Skeletal muscle cell (primary cell): Measurements from ENCODE around the gene CFAP92.

ENCODE experiments used
- DNase-seq: peaks from one replicate; pipeline ENCODE4 v3.0.0-alpha.2; 2010; ENCODE audit warnings: low read depth
- H3K4me3 ChIP-seq: 2 replicates; pipeline ENCODE4 v1.5.1; 2011; ENCODE audit warnings: low read depth, mild to moderate bottlenecking, control low read depth, low read length, moderate library complexity

The CFAP92 gene, protein sequence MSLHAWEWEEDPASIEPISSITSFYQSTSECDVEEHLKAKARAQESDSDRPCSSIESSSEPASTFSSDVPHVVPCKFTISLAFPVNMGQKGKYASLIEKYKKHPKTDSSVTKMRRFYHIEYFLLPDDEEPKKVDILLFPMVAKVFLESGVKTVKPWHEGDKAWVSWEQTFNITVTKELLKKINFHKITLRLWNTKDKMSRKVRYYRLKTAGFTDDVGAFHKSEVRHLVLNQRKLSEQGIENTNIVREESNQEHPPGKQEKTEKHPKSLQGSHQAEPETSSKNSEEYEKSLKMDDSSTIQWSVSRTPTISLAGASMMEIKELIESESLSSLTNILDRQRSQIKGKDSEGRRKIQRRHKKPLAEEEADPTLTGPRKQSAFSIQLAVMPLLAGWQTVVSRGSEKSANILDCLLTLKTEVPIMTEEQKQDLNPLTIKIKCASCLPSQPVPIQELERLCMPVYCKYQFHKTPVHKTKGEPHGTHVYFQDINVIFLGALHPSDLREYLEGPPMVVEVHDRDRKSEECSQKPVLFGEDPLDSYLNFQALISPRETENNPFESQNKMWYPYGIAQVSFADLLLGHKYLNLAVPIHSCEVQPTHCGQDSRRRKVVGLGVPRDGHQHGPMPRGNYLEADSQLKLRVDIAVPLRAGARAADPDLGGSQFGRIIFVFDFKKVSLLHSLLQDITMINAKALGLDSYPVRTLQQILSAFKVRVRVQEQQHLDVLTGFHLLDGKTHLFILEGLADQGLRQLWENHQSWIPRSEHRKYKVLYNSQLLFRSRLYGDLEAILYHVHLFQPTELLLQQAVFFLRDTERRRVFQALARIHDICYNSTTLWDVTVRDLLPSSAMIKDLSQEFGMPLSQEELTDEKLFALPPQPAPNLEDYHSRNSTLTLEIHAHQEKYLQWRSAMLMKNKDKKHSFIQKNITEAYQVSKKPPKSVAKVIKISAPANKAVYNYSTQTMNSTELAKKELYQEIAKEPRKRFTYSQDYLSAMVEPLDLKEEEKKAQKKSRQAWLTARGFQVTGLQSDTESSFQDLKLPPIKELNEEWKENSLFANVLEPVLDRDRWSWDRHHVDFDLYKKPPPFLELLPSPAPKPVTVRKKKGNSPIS

GRCh38 chr3:128993461-128994172 is at the start of gene CFAP92:
Gene CFAP92, minus strand, starts transcription at chr3:128994076. Its CDS starts 772 bp downstream, at chr3:128993304.
- peak within 1 kb of the TSS; percentile 45 for H3K4me3 ChIP-seq
- peak; percentile 15 for DNase-seq

GRCh38 chr3:129040579-129041300 is 46.9 kb upstream of the CFAP92 start:
- no peak overlapping the region for H3K4me3 ChIP-seq
- no peak for DNase-seq

DNA sequence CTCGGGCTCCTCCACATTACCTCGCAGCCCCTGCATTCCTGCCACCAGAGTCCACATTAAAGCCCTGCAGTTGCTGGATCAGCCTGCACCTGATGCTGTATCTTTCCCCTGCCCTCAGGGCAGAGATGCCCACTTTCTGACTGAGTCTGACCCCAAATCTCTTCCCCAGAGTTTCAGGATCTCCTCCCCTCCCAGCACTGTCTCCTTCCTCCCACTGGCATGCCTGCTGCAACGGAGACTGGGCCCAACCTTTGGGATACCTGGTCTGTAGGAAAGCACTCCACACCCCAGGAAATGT is 46.1 kb upstream of the CFAP92 start:
- no peak overlapping the region for H3K4me3 ChIP-seq
- no peak for DNase-seq

- no peak overlapping the region for H3K4me3 ChIP-seq
- peak; percentile 30 for DNase-seq
Observed at GRCh38 chr3:129039271-129040038, 45.6 kb upstream of the CFAP92 start.

GRCh38 chr3:129038121-129038855 is 44.4 kb upstream of the CFAP92 start:
- DNase-seq, result no peak
- H3K4me3 ChIP-seq, result no peak overlapping the region

- no peak for DNase-seq
- no peak overlapping the region for H3K4me3 ChIP-seq
Observed at GRCh38 chr3:129037093-129037419, 43.2 kb upstream of the CFAP92 start.

GRCh38 chr3:129036222-129037092 is 42.6 kb upstream of the CFAP92 start:
- H3K4me3 ChIP-seq, result no peak overlapping the region
- no peak for DNase-seq

DNA sequence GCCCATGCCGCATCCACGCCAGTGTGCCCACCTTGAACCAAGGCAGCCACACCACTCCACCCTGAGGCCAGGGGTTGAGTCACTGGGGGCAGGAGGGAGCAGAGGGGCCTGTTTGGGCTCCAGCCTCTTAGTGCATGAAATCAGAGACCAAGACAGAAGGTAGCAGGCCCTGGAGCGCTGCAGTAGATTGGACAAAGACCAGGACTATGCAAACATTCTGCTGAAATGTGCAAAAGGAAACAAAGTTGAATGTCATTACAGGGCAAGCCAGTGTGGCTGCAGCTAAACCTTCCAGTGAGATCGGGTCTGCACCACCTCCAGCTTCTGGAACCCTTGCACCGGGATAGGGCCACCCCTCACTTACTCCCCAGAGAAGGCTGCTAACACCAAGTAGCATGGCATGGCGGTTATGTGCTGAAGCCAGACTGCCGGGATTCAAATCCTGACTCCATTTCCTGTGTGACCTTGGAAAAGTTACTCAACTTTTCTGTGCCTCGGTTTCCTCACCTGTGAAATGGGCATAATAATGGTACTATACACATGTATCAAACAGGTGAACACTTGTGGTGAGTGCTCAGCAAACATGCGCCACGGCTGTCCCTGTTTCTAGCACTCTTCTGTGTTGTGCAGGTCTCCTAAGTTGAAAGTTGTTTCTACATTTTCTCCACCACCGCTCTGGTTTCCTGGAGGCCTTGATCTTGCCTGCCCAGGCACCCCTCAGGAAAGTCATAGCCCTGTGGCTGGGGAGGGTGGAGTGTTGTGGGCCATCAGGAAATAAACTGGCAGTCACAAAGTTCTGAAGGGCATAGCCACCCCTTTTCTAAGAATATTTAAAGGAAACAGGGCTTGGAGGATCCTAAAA is 41.7 kb upstream of the CFAP92 start:
- no peak for DNase-seq
- H3K4me3 ChIP-seq, result no peak overlapping the region

DNA sequence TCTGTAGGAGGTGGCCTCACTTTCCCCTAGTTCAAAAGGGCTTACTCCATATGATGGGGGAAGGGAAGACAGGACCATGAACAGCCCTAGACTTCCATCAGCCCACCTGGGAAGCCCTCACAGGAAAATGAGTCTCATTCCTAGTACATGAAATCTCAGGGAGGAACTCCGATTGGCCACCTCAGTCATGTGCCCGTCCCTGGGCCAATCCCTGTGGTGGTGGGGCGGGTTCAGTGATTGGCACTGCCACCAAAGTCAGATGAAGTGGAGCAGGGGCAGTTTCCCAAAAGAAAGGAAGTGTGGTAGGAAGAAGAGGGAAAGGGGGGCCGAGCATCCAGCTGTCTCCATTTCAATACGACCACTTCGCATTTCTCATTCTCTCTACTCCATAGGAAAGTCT is 40.8 kb upstream of the CFAP92 start:
- no peak for DNase-seq

DNA sequence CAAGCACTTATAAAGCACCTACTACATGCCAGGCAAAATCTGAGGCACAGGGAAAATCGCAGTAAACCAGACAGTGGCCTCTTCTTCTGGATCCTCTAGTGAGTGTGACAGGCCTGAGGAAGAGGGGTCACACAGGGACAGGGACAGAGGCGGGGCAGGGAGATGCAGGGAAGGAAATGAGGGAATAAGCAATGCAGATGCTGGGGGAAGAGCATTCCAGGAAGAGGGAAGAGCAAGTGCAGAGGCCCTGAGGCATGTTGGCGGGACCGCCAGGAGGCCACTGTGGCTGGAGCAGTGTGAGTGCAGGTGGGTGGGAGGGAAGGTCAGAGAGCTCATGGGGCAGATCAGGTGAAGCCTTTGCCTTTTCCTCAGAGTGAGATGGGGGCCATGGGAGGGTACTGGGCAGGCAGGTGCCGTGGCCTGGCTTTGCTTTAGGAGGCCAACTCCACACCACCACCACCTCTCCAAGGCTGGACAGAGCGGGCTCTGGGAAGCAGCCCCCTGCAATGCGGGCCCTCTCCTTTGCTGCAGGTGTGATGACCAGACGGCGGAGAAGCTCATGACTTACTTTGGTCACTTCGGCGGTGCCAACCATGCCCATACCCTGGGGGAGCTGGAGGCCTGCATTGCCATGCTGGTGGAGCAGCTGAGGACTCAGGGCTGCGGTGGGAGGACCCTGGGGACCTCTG is 39.9 kb upstream of the CFAP92 start:
- DNase-seq, result no peak
- H3K4me3 ChIP-seq, result no peak overlapping the region

More for the DNA sequence above, 40.8 kb upstream of the CFAP92 start:
- no peak overlapping the region for H3K4me3 ChIP-seq

- no peak for DNase-seq
Observed at GRCh38 chr3:129033151-129033550, 39.3 kb upstream of the CFAP92 start.

DNA sequence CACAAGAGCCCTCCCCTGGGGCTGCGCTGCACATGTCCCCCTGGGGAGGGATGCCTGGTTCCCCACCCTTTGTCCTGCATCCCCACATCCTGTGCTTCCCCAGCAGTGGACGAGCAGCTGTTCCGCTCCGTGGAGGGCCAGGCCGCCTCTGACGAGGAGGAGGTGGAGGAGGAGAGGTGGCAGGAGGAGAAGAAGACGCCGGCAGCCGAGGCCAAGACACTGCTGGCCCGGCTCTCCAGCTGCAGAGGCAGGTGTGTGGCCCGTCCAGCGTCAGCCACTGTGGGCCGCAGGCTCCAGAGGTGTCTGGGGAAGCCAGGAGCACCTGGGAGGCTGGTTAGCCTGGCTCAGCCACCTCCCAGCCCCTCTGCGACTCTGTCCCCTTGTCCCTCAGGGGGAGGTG is 38.8 kb upstream of the CFAP92 start:
- no peak for DNase-seq
- no peak overlapping the region for H3K4me3 ChIP-seq

More at GRCh38 chr3:129033151-129033550, 39.3 kb upstream of the CFAP92 start:
- no peak overlapping the region for H3K4me3 ChIP-seq

DNA sequence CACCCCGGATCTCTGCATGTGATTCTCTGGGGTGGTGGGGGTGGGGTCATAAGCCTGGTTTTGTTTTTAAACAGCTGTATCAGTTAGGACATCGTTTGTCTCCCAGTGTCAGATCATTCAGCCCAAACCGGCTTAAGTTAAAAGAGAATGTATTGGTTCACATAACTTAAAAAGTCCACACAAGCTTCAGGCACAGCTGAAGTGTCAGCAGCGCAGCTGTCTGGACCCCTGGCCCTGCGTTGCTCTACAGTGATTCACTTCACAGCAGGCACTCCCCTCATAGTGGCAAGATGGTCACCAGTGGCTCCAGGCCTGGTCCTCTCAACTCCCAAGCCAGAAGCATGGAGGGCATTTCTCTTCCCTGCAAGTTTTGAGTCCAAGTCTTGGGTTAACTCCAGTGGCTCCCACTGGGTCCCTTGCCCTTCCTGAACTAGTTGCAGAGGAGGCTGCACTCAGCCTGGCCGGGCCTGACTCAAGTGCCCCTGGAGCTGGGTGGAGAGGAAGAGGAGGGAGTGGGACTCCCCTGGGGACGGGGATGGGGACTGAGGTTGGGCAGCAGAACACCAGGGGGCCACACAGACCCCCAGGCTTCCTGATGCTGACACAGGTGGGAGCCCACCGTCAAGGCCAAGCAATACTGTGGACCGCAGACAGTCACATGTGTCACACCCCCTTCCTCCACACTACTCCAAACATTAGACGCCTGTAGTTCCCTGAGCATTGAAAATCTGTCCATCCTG is 37.8 kb upstream of the CFAP92 start:
- DNase-seq, result peak; percentile 7

DNA sequence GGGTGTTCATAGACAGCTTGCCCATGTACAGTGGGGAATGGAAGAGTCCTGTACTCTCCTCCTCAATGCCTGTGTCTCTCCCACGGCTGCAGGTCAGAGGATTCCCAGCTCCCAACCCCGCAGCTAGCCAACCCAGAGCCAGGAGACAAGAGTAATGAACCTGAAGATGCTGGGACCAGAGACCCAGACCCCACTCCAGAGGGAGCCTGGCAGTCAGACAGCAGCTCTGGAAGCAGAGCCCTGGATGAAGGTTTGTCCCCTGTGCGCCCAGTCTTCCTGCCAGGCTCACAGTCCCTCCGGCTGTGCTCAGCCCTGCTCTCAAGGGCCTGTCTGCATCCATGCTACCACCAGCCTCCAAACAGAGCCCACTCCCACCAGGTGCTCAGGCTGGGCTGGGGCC is 36.7 kb upstream of the CFAP92 start:
- no peak overlapping the region for H3K4me3 ChIP-seq
- DNase-seq, result no peak

More for the DNA sequence above, 37.8 kb upstream of the CFAP92 start:
- H3K4me3 ChIP-seq, result no peak overlapping the region

DNA sequence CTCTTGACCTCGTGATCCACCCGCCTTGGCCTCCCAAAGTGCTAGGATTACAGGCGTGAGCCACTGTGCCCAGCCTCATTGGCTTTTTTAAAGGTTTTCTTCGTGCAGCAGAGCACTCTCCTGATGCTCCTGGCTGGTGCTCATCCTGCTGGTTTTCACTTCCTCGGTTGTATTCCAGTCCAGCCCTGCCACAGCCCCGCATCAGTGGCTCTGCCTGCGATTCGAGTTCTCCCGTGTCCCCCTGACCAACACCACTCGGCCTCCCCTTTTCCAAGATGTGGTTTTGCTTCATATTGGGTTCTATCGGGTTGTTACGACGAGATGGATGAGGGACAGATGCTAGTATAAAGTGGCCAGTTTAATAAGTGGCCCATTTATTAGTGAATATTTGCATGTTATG is 35.0 kb upstream of the CFAP92 start:
- no peak for DNase-seq
- H3K4me3 ChIP-seq, result no peak overlapping the region
